IMR-90 (cell line): ENCODE data around the gene ITGA5. TPM values are rescaled to one million over a fixed set of nuclear protein-coding genes. Genes with fewer than 3 reads are reported as not detected.
A peak's percentile ranks its signal among the peaks of the same experiment; 100 is the strongest.

Source experiments
- ATAC-seq: fragments of 200-7000 bp; cut with Tn5 transposase; 2 replicates; pipeline ENCODE4 v1.9.1; 2020; ENCODE audit warnings: low read depth, mild to moderate bottlenecking, moderate library complexity
- BruUV-seq: library from RNA; stranded (reverse); fragments of 400-500 nt; replicated peaks from 2 replicates; lab custom pipeline; 2021; lab: Mats Ljungman, UMichigan
- CTCF ChIA-PET: fragments of 300-600 bp; formaldehyde crosslinking; extraction: SDS; loops from one replicate; lab custom pipeline; 2021; ENCODE audit warnings: antibody characterized with exemption; lab: Yijun Ruan, JAX
- POLR2A ChIA-PET: fragments of 300-600 bp; sonication (Branson Sonifier 250); formaldehyde crosslinking; loops from one replicate; lab custom pipeline; 2022; ENCODE audit warnings: antibody characterized with exemption; ENCODE audit not compliant: unreplicated experiment; lab: Charles Lee
- DNase-seq: peaks from one replicate; pipeline ENCODE4 v3.0.0; 2013
- H2AFZ ChIP-seq: replicated peaks from 2 replicates; pipeline ENCODE3; 2013; ENCODE audit warnings: low read length, mild to moderate bottlenecking; ENCODE audit not compliant: poor library complexity
- H2AK5ac ChIP-seq: 2 replicates; pipeline ENCODE4 v1.6.1; 2013; ENCODE audit warnings: low read depth, low read length, inconsistent platforms
- H2AK9ac ChIP-seq: replicated peaks from 2 replicates; pipeline ENCODE3; 2013; ENCODE audit warnings: mild to moderate bottlenecking, low read depth, low read length, moderate library complexity; ENCODE audit not compliant: poor library complexity
- H2BK120ac ChIP-seq: 2 replicates; pipeline ENCODE4 v1.6.1; 2013; ENCODE audit warnings: low read depth, low read length, inconsistent platforms
- H2BK15ac ChIP-seq: 3 replicates; pipeline ENCODE4 v1.6.1; 2013; ENCODE audit warnings: low read depth, low read length, inconsistent platforms
- H2BK20ac ChIP-seq: 2 replicates; pipeline ENCODE4 v1.6.1; 2013; ENCODE audit warnings: low read depth, mild to moderate bottlenecking, inconsistent platforms, low read length, moderate library complexity
- H2BK5ac ChIP-seq: 2 replicates; pipeline ENCODE4 v1.6.1; 2013; ENCODE audit warnings: mild to moderate bottlenecking, low read depth, low read length, inconsistent platforms; ENCODE audit not compliant: poor library complexity, severe bottlenecking
- H3K14ac ChIP-seq: replicated peaks from 2 replicates; pipeline ENCODE4 v1.6.1; 2013; ENCODE audit warnings: low read depth, low read length, inconsistent platforms
- H3K18ac ChIP-seq: 2 replicates; pipeline ENCODE4 v1.6.1; 2013; ENCODE audit warnings: low read depth, low read length, control low read depth
- H3K23ac ChIP-seq: 2 replicates; pipeline ENCODE4 v1.6.1; 2013; ENCODE audit warnings: low read depth, low read length, inconsistent platforms
- H3K27ac ChIP-seq: 2 replicates; pipeline ENCODE4 v1.5.1; 2013; ENCODE audit warnings: mild to moderate bottlenecking, control low read depth, low read length; ENCODE audit not compliant: insufficient read depth
- H3K27me3 ChIP-seq: 2 replicates; pipeline ENCODE4 v1.6.1; 2013; ENCODE audit warnings: low read length; ENCODE audit not compliant: control insufficient read depth, insufficient read depth
- H3K36me3 ChIP-seq: 2 replicates; pipeline ENCODE4 v1.6.1; 2013; ENCODE audit warnings: low read length, mixed read lengths; ENCODE audit not compliant: control insufficient read depth, insufficient read depth
- H3K4ac ChIP-seq: 2 replicates; pipeline ENCODE4 v1.6.1; 2013; ENCODE audit warnings: low read depth, low read length, inconsistent platforms
- H3K4me1 ChIP-seq: 2 replicates; pipeline ENCODE4 v1.6.1; 2013; ENCODE audit warnings: low read length, mixed read lengths; ENCODE audit not compliant: control insufficient read depth, insufficient read depth
- H3K4me2 ChIP-seq: 2 replicates; pipeline ENCODE4 v1.6.1; 2013; ENCODE audit warnings: low read depth, mild to moderate bottlenecking, control low read depth, low read length, moderate library complexity
- H3K4me3 ChIP-seq: 2 replicates; pipeline ENCODE4 v1.5.1; 2013; ENCODE audit warnings: low read depth, mild to moderate bottlenecking, control low read depth, low read length, moderate library complexity; ENCODE audit not compliant: insufficient read depth
- H3K56ac ChIP-seq: 2 replicates; pipeline ENCODE4 v1.6.1; 2013; ENCODE audit warnings: low read length, inconsistent platforms; ENCODE audit not compliant: insufficient read depth; ENCODE audit errors: extremely low read depth
- H3K79me1 ChIP-seq, 2 experiments: 2 replicates each; pipeline ENCODE4 v1.6.1; 2013; ENCODE audit warnings: low read length in 2 of 2, inconsistent platforms in 1 of 2, low read depth in 1 of 2
- H3K9ac ChIP-seq: 2 replicates; pipeline ENCODE4 v1.6.1; 2013; ENCODE audit warnings: low read depth, low read length, control low read depth
- H3K9me1 ChIP-seq: 2 replicates; pipeline ENCODE4 v1.6.1; 2013; ENCODE audit warnings: low read length, inconsistent platforms; ENCODE audit not compliant: insufficient read depth
- H3K9me3 ChIP-seq: 2 replicates; pipeline ENCODE4 v1.6.1; 2013; ENCODE audit warnings: low read length; ENCODE audit not compliant: control insufficient read depth, insufficient read depth
- H4K20me1 ChIP-seq: 2 replicates; pipeline ENCODE4 v1.6.1; 2013; ENCODE audit warnings: low read length, inconsistent platforms; ENCODE audit not compliant: insufficient read depth
- H4K5ac ChIP-seq: 2 replicates; pipeline ENCODE4 v1.6.1; 2013; ENCODE audit warnings: mild to moderate bottlenecking, low read depth, low read length, control low read depth
- H4K8ac ChIP-seq, 2 experiments: 2 replicates each; pipeline ENCODE4 v1.6.1; 2013; ENCODE audit warnings: low read depth in 2 of 2, low read length in 2 of 2, control low read depth in 1 of 2, inconsistent platforms in 1 of 2
- H4K91ac ChIP-seq: 2 replicates; pipeline ENCODE4 v1.6.1; 2013; ENCODE audit warnings: low read depth, low read length, inconsistent platforms; ENCODE audit not compliant: insufficient read depth
- BHLHE40 ChIP-seq: fragments of 150-350 bp; IDR thresholded peaks from 2 replicates; pipeline ENCODE4 v1.6.1; 2016; ENCODE audit warnings: mild to moderate bottlenecking, low read depth, low read length
- CEBPB ChIP-seq: IDR thresholded peaks from 2 replicates; pipeline ENCODE4 v1.6.1; 2012; ENCODE audit warnings: low read depth, low read length, improper control_type of control experiment
- CHD1 ChIP-seq: IDR thresholded peaks from 2 replicates; pipeline ENCODE4 v1.6.1; 2012; ENCODE audit warnings: low read depth, low read length, improper control_type of control experiment
- FOS ChIP-seq: fragments of 150-350 bp; IDR thresholded peaks from 2 replicates; pipeline ENCODE4 v1.6.1; 2016; ENCODE audit warnings: low read depth, low read length
- MAZ ChIP-seq: IDR thresholded peaks from 2 replicates; pipeline ENCODE4 v1.6.1; 2012; ENCODE audit warnings: low read depth, mild to moderate bottlenecking, low read length, improper control_type of control experiment, moderate library complexity, borderline replicate concordance
- MXI1 ChIP-seq: IDR thresholded peaks from 2 replicates; pipeline ENCODE4 v1.6.1; 2012; ENCODE audit warnings: low read depth, mild to moderate bottlenecking, low read length, moderate library complexity, borderline replicate concordance
- NFE2L2 ChIP-seq: fragments of 150-350 bp; IDR thresholded peaks from 2 replicates; pipeline ENCODE4 v1.6.1; 2016; ENCODE audit warnings: low read depth, mild to moderate bottlenecking, low read length
- POLR2A ChIP-seq: IDR thresholded peaks from 2 replicates; pipeline ENCODE4 v1.6.1; 2012; ENCODE audit warnings: mild to moderate bottlenecking, low read depth, low read length
- RAD21 ChIP-seq: IDR thresholded peaks from 2 replicates; pipeline ENCODE4 v1.6.1; 2012; ENCODE audit warnings: low read length, improper control_type of control experiment
- RCOR1 ChIP-seq: IDR thresholded peaks from 2 replicates; pipeline ENCODE4 v1.6.1; 2012; ENCODE audit warnings: mild to moderate bottlenecking, low read length, improper control_type of control experiment; ENCODE audit not compliant: insufficient replicate concordance
- RFX5 ChIP-seq: IDR thresholded peaks from 2 replicates; pipeline ENCODE4 v1.8.0; 2012; ENCODE audit warnings: low read depth, mild to moderate bottlenecking, low read length, moderate library complexity
- SMC3 ChIP-seq: fragments of 150-350 bp; IDR thresholded peaks from 2 replicates; pipeline ENCODE4 v1.6.1; 2016; ENCODE audit warnings: low read depth, mild to moderate bottlenecking, antibody characterized with exemption, low read length, moderate library complexity
- WGBS, 2 experiments: methylation state at CpG; one replicate each; pipeline versions ENCODE4 v1.1.5 to v1.1.7; 2013; ENCODE audit warnings: missing lambda C conversion rate in 2 of 2; ENCODE audit not compliant: insufficient read length in 1 of 2; ENCODE audit errors: extremely low coverage in 2 of 2; 5-methylcytosine and 5-hydroxymethylcytosine counted together
- dilution Hi-C: fragments of 300-500 bp; cut with HindIII; formaldehyde crosslinking; loops from one replicate; pipeline ENCODE4 v1.14.3; 2018; ENCODE audit warnings: low sequenced_read_pairs; ENCODE audit not compliant: unreplicated experiment
- in situ Hi-C: fragments of 300-500 bp; cut with MboI; formaldehyde crosslinking; loops from 3 replicates; pipeline ENCODE4 v1.14.3; 2019; ENCODE audit warnings: low sequenced_read_pairs, inconsistent platforms, mixed read lengths
- intact Hi-C: fragments of 100-400 bp; cut with micrococcal nuclease; formaldehyde crosslinking; loops from 2 replicates; pipeline ENCODE4 v1.10.0; 2022
- polyA plus RNA-seq, 3 experiments: library from polyadenylated mRNA; depleted of rRNA; stranded (reverse); fragments of >200 nt; gene quantifications; 2 replicates each; pipeline ENCODE4 v1.2.3, GENCODE V29; 2012; ENCODE audit warnings: low replicate concordance in 1 of 3
- total RNA-seq: library from RNA; depleted of rRNA; stranded (reverse); fragments of >200 nt; gene quantifications from 2 replicates; pipeline ENCODE4 v1.2.3, GENCODE V29; 2012
- TF ChIP-seq, protein P1 (sequence below): fragments of 150-350 bp; IDR thresholded peaks from 2 replicates; pipeline ENCODE4 v1.6.1; 2016; ENCODE audit warnings: low read depth, mild to moderate bottlenecking, low read length, moderate library complexity, borderline replicate concordance
- TF ChIP-seq, protein P2 (sequence below): fragments of 150-350 bp; IDR thresholded peaks from 2 replicates; pipeline ENCODE4 v1.6.1; 2017; ENCODE audit warnings: mild to moderate bottlenecking, antibody characterized with exemption, low read length, low read depth
- TF ChIP-seq, protein P3 (sequence below): conservative IDR thresholded peaks from 2 replicates; pipeline ENCODE4 v1.5.1; 2012; ENCODE audit warnings: mild to moderate bottlenecking, low read depth, low read length, improper control_type of control experiment

The ITGA5 gene
- total and polyA plus RNA-seq, 2 of the 4 experiments (the other 2 are of a cell fraction): 159 to 259 TPM

DNA sequence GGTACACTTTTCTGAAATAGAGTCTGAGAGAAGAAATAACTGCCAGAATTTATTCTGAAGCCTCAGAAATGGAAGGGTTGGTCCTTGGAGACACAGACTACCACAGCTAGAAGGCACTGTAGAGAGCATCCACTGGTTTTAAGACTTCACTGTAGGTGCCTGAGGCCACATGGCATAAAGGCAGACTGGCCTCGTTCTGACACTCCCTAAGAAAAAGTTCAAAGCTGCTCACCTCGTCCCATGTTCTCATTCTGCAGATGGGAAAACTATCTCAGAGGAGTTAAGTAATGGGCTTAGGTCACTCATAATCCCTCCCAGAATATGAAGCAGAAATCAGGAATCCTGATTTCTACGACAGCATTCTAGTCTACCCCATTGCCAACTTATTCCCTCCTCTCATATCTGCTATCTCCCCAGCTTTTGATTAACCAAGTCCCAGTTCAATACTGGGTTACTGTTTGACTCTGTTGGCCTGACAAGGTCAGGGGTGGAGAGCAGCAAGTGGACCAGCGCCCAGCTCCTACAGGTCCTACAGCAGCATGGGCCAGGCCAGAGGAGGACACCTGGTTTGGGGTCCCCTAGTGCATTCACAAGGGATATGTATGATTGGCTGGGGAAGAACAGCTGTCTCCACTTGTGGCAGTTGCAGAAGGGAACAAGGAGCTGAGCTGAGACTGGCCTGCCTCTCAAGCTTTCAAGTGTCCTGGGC lies 3.7 kb downstream of the ITGA5 start:
- in situ Hi-C loops: no loop called here
- Histone ChIP-seq H3K9me3 (no peaks in the 10 kb centered on the region), H2AK9ac (no peak overlapping the region), H2BK15ac (no peak overlapping the region), H3K9ac (no peak overlapping the region), H2BK5ac (no peak overlapping the region), H3K23ac (peak overlapping the region; percentile 4), H3K36me3 (peaks cover 15% of the 10 kb centered on the region), H3K4ac (no peak overlapping the region), H2AK5ac (no peak overlapping the region), H3K27me3 (no peaks in the 10 kb centered on the region), H3K4me3 (no peak overlapping the region), H3K9me1 (peaks cover 37% of the 10 kb centered on the region), H2AFZ (no peak overlapping the region), H4K91ac (no peak overlapping the region), H3K4me2 (peak overlapping the region; percentile 35; the same call in 1 of the 2 replicates), H4K5ac (no peak overlapping the region), H2BK20ac (no peak overlapping the region), H3K18ac (no peak overlapping the region), H4K8ac (no peak overlapping the region), H3K27ac (no peak overlapping the region), H2BK120ac (no peak overlapping the region), H3K56ac (no peak overlapping the region), H3K14ac (peak overlapping the region; percentile 17), H4K20me1 (peaks cover 75% of the 10 kb centered on the region), H3K79me1 (peaks cover 2 to 59% of the 10 kb centered on the region in 2 experiments; a peak in 3 of 4 replicates), H3K4me1 (peaks cover 40% of the 10 kb centered on the region)
- no peak for ATAC-seq
- dilution Hi-C loops: no loop called here
- CTCF ChIA-PET: interaction anchor here (0.8 to 1.6 kb wide), 5 partner anchors 14 to 192 kb away, joined by 3 to 5 read pairs (median 3); no protein-coding TSS in a partner anchor
- WGBS, 2 experiments: 57% methylated on average over 1 of the region's 4 CpGs; no CpG with 5 or more reads in 1 of the 2 experiments
- no TSS peak for BruUV-seq
- no peak for DNase-seq
- intact Hi-C loops: no loop called here
- POLR2A ChIA-PET: no interaction called here
- TF ChIP-seq, protein P1, sequence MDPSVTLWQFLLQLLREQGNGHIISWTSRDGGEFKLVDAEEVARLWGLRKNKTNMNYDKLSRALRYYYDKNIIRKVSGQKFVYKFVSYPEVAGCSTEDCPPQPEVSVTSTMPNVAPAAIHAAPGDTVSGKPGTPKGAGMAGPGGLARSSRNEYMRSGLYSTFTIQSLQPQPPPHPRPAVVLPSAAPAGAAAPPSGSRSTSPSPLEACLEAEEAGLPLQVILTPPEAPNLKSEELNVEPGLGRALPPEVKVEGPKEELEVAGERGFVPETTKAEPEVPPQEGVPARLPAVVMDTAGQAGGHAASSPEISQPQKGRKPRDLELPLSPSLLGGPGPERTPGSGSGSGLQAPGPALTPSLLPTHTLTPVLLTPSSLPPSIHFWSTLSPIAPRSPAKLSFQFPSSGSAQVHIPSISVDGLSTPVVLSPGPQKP: no peak
- no peak for TF ChIP-seq RFX5
- no peak for TF ChIP-seq FOS
- TF ChIP-seq RAD21: no peak
- no peak for TF ChIP-seq SMC3
- TF ChIP-seq MAZ: no peak
- TF ChIP-seq MXI1: no peak
- no peak for TF ChIP-seq CHD1
- no peak for TF ChIP-seq NFE2L2
- TF ChIP-seq POLR2A: no peak
- TF ChIP-seq BHLHE40: no peak
- TF ChIP-seq, protein P2, sequence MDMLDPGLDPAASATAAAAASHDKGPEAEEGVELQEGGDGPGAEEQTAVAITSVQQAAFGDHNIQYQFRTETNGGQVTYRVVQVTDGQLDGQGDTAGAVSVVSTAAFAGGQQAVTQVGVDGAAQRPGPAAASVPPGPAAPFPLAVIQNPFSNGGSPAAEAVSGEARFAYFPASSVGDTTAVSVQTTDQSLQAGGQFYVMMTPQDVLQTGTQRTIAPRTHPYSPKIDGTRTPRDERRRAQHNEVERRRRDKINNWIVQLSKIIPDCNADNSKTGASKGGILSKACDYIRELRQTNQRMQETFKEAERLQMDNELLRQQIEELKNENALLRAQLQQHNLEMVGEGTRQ: no peak
- no peak for TF ChIP-seq CEBPB
- TF ChIP-seq RCOR1: no peak
- TF ChIP-seq, protein P3, sequence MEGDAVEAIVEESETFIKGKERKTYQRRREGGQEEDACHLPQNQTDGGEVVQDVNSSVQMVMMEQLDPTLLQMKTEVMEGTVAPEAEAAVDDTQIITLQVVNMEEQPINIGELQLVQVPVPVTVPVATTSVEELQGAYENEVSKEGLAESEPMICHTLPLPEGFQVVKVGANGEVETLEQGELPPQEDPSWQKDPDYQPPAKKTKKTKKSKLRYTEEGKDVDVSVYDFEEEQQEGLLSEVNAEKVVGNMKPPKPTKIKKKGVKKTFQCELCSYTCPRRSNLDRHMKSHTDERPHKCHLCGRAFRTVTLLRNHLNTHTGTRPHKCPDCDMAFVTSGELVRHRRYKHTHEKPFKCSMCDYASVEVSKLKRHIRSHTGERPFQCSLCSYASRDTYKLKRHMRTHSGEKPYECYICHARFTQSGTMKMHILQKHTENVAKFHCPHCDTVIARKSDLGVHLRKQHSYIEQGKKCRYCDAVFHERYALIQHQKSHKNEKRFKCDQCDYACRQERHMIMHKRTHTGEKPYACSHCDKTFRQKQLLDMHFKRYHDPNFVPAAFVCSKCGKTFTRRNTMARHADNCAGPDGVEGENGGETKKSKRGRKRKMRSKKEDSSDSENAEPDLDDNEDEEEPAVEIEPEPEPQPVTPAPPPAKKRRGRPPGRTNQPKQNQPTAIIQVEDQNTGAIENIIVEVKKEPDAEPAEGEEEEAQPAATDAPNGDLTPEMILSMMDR: no peak
